ENCODE data around the gene TPD52L2.

GRCh38 chr20:63815615-63816253 is 49.3 kb upstream of the TPD52L2 start:
- TF ChIP-seq CTCF (IDR thresholded peaks at IDR 0.05; ENCODE audit: insufficient read depth, low read length) (no peak), POLR2AphosphoS5 (IDR thresholded peaks at IDR 0.05; ENCODE audit: low read depth) (no peak), REST (IDR thresholded peaks at IDR 0.05; ENCODE audit: insufficient replicate concordance, low read depth) (no peak)

Data from HL-60 (cell line).